Measurements from ENCODE around the gene TRPM5.

Gene TRPM5

DNA sequence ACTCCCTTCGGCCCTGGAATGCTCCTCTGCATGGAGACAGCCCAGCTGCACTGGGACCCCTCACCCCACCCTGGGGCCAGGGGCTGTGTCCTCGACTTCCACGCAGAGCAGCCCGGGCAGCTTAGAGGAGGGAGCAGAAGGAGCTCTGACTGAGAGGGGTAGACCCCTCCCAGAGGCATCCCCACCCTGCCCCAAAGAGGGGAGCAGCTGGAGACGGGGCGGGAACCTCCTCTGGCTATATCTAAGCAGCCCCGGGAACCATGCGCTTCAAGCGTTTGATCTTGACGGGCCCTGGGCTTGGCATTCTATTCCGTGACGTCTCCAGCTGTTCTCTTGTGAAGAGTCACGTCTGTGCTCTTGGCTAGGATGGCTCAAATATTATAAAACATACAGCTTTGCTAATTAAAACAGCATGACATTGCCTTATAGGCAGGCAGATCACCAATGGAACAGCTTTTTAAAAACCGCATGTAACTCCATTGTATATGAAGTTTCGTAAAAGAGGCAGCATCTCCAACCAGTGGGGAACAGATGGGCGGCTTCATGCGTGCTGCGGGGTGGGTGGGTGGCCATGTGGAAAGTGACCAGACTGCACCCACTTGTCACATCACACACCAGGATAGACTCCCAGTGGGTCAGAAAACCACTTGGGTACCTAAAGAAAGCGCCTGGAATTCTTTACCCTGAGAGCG is 8.2 kb upstream of the TRPM5 start:
- no peak for DNase-seq

DNA sequence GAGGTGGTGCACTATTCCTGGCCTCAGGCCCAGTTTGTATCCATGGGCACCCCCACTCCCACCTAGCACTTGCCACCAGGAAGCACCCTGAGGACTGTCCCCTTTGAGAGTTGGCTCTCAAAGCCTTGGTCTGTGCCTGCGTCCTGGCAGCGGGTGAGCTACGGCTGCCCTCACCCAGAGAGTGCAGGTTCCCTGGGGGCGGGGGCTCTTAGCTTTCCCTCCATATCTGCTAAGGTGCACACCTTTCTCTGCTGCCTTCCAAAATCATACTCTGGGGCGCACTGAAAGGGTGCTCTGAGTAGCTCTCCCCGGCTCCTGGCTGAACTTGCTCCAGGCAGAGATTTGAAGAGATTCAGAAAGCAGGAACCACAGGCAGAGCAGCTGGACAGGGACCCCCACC is 7.6 kb upstream of the TRPM5 start:
- no peak for DNase-seq

DNA sequence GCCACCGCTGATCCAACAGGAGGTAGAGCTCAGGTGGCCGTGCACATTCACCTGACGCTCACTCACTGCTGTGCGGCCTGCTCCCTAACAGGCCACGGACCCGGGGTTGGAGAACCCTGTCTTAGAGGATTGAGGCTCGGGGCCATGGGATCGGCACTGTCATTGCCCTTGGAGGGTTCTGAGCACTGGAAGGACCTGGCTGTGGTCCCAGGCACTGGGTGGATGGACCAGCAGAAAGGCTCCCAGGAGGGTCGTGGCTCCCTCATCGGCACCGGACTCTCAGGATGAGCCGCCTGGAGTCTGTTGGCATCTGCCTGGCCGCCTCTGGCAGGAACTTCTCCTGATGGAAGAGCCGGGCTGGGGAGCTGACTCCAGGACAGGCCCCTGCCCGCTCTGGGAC is 7.0 kb upstream of the TRPM5 start:
- DNase-seq = no peak

DNA sequence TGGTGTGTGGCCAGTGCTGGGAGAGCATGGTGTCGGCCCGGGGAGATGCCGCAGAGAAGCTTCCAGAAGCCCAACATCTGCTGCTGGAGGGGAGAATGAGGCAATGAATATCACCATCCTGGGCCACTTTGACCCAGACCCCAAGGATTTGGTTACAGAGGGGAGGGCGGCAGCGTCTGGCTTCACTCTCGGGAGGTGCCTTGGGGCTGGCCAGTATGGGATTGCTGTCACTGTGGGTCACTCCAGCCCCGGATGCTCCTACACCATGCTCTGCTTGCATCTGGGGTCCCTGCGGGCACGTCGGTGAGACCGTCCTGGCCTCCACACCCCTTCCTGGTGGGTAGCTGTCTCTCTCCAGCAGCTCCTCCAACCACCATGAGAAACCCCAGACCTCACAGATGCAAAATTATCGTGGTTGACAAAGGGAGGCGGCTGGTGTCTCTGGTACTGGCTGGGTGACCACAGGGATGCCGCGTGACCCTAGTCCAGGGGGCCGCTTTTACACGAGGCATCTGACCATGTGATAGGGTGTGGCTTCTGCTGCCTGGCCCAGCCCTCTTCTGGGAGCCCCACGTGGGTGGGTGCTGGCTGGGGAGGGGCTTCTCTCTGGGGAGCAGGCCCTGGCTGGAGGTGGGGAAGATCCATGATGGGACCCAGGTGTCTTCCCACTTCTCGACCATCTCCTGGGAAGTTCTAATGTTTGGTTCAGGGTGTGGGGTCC is 6.2 kb upstream of the TRPM5 start:
- DNase-seq = no peak

DNA sequence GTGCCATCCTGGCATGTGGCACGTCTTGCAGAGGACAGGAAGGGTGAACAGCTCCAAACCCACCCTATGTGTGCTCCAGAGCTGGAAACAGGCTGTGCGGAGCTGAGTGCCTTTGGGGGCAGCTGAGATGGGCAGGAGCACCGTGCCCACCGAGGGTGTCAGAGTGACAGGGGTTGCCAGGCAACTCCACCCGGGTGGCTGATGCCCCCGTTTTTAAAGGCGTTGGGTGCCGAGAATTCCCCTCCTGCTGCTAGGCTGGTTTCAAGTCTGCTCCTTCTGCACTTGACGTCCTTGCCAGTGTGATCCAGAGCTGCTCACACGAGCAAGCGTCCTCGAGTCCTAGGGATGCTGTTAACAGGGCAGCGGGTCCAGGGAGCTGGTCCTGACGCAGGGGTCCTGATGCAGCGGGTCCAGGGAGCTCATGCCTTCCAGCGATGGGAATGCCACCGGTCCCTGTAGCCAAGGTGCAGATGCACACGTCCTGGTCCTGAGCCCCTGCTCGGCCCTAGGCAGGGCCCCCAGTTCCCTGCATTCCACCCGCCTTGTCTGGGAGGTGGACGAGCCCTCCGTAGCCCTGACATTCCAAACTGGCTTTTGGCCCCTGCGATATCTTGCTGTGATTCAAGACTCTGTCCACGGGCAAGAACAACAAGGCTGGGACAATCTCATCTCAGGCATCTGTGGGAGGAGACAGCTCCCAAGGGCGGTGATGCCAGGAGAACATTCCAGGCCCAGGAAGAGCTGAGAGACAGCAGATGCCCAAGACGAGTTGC is 5.4 kb upstream of the TRPM5 start:
- DNase-seq = no peak

DNA sequence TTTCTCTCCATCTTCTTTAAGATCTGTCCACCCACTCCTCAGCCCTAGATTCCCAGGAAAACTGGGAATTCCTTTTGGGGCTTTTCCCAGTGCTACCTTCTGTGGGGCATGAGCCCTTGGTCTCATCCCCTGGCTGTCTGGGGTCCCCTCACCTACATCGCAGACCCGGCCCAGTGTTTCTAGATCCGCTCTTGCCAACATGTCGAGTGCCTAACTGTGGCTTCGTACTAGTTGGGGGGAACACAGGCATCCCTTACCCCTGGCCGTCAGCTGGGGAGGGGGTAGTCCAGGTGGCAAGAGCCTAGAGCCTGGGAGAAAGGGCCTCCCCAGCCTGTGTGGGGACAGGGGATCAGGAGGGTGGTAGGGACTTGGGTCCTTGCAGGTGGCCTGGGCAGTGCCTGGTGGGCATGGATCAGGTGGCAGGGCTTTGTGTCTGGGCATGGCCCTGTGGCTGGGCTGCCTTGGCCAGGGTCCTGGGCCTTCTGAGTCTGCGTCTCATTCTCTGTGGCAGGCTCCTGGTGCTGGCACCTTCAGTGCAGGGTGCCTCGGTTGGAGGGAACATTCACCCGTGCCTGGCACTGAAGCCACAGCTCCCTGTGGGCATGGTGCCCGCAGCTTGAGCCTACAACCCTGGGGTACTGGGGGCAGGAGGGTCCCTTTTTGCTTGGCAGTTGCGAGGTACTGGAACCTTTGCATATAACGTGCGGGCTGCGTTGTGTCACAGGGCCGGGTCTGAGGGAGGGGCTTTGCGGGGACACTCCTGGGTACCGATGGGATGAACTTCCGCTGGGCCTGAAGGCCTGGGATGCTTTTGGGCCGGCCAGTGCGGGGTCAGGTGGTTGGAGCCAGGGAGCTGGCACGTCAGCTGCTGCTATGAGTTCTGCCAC is 4.6 kb upstream of the TRPM5 start:
- DNase-seq = no peak

DNA sequence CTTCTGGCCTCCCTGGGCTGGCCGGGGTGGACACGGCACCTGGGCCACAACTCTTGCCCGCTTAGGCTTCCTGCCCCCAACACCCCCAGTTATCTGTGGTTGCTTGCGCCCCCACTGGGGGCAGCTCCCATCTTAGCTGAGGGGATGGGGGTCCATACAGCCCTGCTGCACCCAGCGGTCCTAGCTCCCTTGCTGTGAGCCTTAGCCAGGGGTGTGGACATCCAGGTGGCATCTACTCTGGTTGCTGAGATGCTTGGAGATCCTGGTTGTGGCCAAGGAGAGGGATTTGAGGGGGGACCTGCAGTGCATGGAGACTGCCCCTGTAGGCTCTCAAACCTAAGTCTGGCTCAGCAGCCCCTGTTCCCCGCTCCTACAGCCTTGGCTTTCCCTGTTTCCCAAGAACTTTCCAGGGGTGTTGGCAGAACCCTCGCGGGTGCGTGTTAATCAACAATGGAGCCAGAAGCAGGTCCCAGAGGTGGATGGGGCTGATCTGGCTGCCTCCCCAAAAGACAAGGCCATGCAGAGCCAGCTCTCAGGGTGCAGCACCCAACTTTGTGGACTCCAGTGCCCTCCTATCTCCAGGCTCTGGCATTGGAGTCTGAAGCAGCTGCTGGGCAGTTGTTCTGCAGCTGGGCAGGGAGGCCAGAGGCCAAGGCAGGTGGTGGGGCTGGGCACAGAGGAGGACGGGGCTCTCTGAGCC is 3.8 kb upstream of the TRPM5 start:
- DNase-seq = no peak

DNA sequence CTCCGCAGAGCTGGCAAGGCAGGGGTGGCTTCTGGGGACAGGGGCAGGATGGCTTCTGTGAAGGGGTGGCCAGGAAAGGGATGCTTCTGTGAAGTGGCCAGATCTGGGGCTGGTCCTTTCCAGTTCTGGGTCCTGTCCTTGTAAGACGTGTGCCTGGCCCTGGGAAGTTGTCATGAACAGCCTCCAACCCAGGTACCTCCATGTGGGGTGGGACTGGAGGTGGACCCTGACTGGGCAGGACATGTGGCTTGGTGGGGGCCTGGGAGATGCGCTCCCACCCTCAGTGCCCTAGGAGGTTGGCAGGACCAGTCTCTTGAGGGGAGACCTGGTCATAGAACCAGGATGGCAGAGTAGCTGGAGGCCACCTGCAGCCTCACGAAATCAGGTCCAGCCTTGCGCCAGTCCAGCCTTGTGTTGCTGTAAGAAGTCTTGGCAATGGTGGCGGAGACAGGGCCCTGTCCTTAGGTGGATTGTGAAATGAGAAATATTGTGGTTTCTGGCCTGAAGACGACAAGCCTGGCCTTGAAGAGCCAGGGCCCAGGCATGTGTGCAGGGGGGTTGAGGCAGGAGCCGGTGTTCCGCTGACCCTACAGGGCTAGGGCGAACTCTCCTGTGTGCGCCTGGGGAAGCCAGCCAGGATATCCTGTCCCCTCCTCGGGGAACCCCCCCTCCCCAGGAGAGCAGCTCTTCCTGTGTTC is 3.1 kb upstream of the TRPM5 start:
- no peak for DNase-seq

DNA sequence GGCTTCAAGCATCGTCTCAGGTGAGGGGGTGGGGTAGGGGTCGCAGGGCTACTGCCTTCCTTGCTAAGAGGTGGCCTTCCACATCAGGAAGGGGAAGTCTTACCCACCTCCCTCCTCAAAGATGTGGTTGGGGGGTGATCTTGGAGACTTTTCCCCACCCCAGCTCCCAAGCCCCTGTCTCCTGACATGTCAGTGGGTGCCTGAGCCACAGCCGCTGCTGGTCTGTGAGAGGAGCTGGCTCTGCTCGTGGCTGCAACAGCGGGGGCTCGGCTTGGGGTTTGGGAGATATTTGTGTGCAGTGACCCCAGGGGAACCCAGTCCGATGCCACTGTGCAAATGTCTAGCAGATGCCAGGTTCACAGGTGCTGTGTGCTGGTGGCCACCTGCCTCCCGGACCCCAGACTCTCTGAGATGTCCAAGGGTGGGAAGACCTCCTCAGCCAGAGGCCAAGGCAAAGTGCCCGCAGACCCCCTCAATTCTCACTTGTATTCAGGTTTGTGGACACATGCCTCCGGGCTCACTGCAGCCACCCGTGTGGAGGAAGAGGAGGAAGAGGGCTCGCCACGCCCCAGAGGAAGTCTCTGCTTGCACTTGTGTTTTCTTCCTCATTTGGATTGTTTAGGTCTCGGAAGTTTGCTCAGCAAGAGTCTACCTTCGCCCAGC is 2.4 kb upstream of the TRPM5 start:
- peak; percentile 42 for DNase-seq

DNA sequence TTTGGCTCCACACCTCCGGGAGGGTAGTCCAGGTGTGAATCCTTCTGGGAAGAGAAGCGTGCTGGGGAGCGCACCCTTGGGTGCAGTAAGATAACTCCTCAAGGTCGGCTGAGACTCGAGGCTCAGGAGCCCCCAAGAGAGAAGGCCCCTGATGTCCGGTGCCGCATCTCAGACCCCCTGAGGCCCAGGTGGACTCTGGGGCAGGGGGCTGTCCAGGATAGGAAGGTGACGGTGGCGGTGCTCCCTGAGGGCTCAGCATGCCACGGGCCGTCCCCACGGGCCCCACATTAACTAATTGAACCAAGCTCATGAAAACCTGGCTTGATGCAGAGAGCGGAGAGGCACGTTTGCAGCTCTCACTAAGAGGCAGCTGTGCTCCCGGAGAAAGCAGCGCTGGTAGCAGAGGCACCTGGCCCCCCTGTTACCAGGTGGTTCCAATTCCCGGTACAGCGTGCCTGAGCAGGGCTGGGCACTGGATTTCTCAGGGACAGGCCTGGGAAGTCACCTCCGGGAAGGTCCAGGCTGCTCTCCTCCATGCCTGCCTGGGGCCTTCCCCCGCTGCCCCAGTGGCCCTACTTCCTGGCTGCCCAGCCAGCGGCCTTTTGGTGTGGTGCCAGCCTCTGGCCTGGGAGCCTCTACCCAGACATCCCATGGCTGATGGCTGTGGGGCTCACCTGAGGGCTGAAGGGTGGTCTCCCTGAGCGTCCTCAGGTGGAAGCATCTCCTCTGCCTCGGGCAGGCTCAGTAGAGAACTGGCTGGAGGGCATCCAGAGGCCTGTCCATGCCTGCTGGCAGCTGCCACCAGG is 1.6 kb upstream of the TRPM5 start:
- peak; percentile 23 for DNase-seq

DNA sequence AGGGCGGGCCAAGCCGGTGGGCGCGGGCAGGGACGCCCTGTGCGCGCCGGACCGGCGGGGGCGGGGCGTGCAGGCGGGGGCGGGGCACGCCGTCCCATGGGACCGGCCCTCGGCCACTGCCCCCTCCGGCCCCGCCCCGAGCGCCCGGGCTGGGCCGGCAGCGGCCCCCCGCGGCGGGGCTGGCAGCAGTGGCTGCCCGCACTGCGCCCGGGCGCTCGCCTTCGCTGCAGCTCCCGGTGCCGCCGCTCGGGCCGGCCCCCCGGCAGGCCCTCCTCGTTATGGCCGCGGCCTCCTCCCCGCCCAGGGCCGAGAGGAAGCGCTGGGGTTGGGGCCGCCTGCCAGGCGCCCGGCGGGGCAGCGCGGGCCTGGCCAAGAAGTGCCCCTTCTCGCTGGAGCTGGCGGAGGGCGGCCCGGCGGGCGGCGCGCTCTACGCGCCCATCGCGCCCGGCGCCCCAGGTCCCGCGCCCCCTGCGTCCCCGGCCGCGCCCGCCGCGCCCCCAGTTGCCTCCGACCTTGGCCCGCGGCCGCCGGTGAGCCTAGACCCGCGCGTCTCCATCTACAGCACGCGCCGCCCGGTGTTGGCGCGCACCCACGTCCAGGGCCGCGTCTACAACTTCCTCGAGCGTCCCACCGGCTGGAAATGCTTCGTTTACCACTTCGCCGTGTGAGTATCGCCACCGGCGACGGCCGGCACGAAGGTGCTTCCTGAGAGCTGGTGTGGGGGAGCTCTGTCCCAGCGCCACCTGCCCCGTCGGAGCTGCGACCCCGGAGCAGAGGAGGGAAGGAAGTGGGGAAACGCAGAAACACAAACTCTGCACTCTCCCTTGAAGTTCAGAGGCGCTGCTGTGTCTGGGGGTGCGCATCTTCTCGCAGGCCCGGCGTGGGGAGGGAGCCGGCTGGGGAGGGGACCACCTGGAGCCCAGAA is 769 bp upstream of the TRPM5 start, which contains the start of gene KCNQ1:
KCNQ1 (plus strand) TSS at position 188 of the 925 bp plus-strand sequence; CDS start at position 279, 91 bp downstream.
- peak; percentile 78 for DNase-seq

DNA sequence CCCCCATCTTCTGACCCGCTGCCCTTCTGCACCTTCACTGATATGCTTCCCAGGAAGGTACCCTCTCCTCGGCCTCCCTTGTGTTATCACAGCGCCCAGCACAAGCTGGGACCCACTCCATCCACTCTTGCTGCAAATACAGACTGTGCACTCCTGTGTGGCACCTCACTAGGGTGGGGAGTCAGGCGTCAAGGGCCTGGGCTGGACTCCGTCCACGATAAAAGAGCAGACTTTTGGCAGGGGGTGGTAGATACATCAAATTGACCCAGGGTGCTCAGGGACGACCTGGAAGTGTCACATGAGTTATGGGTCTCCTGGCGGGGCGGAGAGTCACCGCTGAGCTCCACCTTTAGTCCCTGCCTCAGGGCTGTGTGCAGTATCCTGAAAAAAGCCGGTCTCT is 908 bp downstream of the TRPM5 start:
- DNase-seq = no peak

DNA sequence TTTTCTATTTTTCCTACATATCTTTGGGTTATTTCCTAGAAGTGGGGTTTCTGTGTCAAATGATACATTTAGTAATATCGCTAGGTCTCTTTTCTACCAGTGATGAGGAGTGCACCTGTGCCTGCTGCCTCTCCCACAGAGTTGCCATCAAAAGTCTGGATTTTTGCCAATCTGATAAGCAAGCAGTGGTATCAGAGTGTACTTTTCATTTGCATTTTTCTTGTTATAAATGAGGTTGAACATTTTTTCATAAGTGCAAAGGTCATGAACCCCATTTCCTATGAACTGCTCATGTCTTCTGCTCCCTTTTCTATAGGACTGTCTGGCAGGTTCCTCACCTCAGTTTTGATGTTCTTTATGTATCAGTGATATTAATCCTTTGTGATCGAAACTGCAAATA is 1.7 kb downstream of the TRPM5 start:
- DNase-seq = no peak

DNA sequence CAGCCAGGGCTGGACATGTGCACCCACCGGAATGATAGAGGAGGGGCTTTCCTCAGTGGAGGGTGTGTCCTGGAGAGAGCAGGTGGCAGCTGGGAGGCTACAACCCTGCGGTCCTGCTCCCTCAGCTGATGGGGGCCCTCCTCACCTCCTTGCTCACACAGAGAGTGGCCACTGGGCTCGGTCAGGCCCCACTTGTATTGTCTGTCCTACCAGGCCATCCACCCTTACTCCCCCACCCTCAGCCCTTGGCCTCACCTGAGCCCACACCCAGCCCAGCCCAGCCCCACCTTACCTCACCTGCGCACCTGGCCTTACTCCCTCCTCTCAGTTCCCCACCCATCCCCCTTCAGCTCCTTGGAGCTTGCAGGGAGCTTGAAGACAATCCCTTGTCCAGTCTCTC is 3.1 kb downstream of the TRPM5 start:
- no peak for DNase-seq

DNA sequence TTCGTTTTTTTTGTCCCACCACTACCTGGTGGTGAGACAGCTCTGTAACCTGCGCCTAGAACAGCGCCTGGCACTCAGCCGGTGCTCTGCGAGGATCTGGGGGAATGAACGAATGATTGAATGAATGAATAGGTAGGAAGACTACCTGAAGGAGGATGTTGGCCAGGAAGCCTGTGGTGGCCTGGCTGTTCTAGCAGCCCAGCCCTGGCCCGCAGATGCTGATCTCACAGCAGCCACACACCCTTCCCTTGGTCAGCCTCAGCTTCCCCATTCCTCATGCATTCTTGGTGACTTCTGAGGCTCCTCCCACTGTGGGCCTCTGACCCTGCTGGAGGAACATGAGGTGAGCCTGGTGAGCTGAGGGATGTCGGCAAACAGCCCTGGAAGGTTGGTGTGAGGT is 3.7 kb downstream of the TRPM5 start:
- DNase-seq = no peak

DNA sequence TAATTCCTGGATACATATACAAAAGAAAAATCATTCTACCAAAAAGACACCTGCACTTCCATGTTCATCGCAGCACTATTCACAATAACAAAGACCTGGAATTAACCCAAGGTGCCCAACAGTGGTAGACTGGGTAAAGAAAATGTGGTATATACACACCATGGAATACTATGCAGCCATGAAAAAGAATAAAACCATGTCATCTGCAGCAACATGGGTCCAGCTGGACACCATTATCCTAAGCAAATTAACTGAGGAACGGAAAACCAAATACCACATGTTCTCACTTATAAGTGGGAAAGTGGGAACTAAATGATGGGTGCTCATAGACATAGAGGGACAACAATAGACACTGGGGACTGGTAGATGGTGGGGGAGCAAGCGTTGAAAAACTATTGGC is 4.5 kb downstream of the TRPM5 start:
- no peak for DNase-seq

DNA sequence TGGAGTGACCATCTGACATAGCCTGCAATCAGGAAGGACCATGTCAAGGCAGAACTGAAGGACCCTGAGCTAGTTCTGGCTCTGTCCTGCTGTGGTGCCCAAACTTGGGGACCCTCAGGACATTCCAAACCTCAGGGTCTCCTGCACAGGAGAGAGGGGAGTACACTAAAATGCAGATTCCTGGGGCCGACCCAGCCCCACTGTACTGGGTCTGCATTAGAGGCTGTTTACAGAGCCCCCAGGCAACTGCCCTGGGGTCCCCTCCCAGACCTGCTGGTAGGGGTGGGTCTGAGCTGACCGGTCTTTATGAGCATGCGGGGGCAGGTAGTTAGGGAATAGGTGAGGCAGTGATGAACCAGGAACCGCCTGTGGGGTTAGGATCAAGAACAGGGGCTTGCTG is 6.8 kb downstream of the TRPM5 start:
- no peak for DNase-seq

DNA sequence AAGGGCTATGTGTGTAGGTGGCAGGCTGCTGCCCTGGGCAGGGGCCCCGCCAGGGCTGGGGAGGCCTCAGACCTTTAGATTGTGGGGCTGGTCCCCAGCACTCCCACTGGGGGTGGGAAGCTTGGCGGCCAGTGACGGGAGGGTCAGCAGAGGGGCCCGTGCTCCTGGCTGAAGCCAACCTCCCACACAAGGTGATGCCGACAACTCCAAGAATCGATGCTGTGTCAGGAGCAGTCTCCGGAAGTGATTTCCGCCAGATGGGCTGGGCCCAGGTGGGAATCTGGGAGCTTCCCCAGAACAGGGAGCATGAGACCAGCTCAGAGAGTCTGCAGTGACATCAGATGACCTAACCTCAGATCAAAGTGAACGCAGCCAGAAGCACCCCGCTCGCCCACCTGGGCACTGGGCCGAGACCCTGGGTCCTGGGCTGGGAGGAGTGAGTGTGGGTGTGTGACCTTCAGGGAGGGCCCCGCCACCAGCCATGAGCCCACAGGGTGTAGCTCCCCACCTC is 7.7 kb downstream of the TRPM5 start:
- DNase-seq = no peak
